ENCODE data around the gene PYY.

GRCh38 chr17:43950554-43950953 is 3.2 kb downstream of the PYY start:
- TF ChIP-seq POLR2AphosphoS5 (IDR thresholded peaks at IDR 0.05; ENCODE audit: low read depth, low read length), result no peak
- TF ChIP-seq SIN3A (IDR thresholded peaks at IDR 0.05; ENCODE audit: borderline replicate concordance, insufficient read depth, low read length), result no peak
- no peak for TF ChIP-seq REST (IDR thresholded peaks at IDR 0.05; ENCODE audit: insufficient read depth in 1 of 2, low read depth in 2 of 2, low read length in 2 of 2)
